ENCODE results near the gene ISOC2. TPM values are rescaled to one million over a fixed set of nuclear protein-coding genes. Genes with fewer than 3 reads are reported as not detected.

The ISOC2 gene
- total RNA-seq, 3 donors from 2014 or later (not counting 1 experiment from before 2014, with no cell fraction given): 7.2 to 12.4 (median 9.5) TPM

DNA sequence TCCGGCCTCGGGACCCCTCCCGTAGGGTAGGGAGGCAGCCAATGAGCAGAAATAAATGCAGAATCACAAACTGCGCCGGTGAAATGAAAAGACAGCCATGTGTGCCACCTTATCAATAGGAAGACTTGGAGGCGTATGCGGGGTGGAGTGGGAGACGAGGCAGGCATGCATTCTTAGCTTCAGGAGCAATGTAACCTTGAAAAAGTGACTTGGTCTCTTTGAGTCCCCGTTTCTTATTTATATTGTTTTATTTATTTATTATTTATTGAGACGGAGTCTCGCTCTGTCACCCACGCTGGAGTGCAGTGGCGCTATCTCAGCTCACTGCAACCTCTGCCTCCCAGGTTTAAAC, 42.8 kb upstream of the ISOC2 start:
- Mint-ChIP-seq H3K4me1 (peaks cover 13 to 14% of the 10 kb centered on the region in 2 donors), H3K36me3 (no peaks in the 10 kb centered on the region), H3K9me3 (no peaks in the 10 kb centered on the region), H3K27me3 (ENCODE audit: low read depth in 2 of 2) (peaks cover 0 to 3% of the 10 kb centered on the region in 2 donors), H3K27ac (peak overlapping the region; percentile 89 to 90), H3K4me3 (no peak overlapping the region)
- TF ChIP-seq, protein P1, sequence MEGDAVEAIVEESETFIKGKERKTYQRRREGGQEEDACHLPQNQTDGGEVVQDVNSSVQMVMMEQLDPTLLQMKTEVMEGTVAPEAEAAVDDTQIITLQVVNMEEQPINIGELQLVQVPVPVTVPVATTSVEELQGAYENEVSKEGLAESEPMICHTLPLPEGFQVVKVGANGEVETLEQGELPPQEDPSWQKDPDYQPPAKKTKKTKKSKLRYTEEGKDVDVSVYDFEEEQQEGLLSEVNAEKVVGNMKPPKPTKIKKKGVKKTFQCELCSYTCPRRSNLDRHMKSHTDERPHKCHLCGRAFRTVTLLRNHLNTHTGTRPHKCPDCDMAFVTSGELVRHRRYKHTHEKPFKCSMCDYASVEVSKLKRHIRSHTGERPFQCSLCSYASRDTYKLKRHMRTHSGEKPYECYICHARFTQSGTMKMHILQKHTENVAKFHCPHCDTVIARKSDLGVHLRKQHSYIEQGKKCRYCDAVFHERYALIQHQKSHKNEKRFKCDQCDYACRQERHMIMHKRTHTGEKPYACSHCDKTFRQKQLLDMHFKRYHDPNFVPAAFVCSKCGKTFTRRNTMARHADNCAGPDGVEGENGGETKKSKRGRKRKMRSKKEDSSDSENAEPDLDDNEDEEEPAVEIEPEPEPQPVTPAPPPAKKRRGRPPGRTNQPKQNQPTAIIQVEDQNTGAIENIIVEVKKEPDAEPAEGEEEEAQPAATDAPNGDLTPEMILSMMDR (IDR thresholded peaks at IDR 0.05): peak; percentile 18
- Histone ChIP-seq H3K27ac (ENCODE audit: low read length) (peak overlapping the region; percentile 87), H3K4me1 (ENCODE audit: control insufficient read depth, insufficient read depth, low read length) (peaks cover 14% of the 10 kb centered on the region), H3K36me3 (ENCODE audit: control insufficient read depth, insufficient read depth, low read length) (no peaks in the 10 kb centered on the region), H3K27me3 (ENCODE audit: control insufficient read depth, insufficient read depth, low read length) (no peaks in the 10 kb centered on the region), H3K4me3 (ENCODE audit: low read length) (peak overlapping the region; percentile 54), H3K9me3 (ENCODE audit: control insufficient read depth, insufficient read depth, low read length) (no peaks in the 10 kb centered on the region)
- ATAC-seq: no peak
- DNase-seq: no peak
- intact Hi-C loops (cut with micrococcal nuclease): loop anchor here (1.0 to 5.0 kb wide), 4 partner anchors 37 to 363 kb away; no protein-coding TSS in a partner anchor
- WGBS (ENCODE audit: insufficient coverage): 30% methylated on average over 12 of the region's 13 CpGs

DNA sequence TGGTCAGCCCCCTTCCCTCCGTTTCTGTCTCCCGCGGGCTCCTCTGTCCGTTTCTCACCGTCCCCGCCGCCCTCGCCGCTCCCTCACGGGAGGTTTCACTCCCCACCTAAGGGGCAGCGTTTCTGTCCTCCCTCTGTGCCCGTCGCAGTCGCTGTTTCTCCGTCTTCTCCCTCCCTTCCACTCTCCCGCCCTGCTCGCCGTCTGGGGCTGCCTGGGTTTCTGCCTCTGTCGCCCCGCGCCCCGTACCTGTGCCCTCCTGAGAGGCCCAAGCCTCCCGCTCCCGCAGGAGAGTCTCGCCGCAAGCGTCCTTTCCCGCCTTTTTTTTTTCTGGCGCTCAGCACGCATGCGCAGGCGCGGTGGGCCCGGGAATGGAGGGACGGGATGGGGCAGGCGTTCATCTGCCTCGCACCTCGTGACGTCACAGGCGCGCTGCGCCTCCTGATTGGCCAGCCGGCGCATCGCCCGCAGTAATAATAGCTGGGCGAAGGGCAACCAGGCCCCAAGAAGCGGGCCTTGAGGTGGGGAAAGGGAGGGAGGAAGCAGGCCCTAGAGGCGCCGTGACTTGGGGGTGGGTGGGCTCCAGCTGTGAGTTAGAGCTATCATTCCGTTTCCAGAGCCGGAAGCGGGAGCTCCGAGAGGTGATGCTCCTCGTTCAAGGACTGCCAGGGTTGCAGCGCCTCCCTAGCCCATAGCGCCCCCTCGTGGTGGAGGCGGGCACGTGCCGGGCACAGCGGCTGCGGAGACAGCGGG, 42.2 kb upstream of the ISOC2 start:
- Histone ChIP-seq H3K36me3 (ENCODE audit: control insufficient read depth, insufficient read depth, low read length) (no peaks in the 10 kb centered on the region), H3K27me3 (ENCODE audit: control insufficient read depth, insufficient read depth, low read length) (no peaks in the 10 kb centered on the region), H3K9me3 (ENCODE audit: control insufficient read depth, insufficient read depth, low read length) (no peaks in the 10 kb centered on the region), H3K27ac (ENCODE audit: low read length) (peak overlapping the region; percentile 87), H3K4me1 (ENCODE audit: control insufficient read depth, insufficient read depth, low read length) (peaks cover 14% of the 10 kb centered on the region), H3K4me3 (ENCODE audit: low read length) (peak overlapping the region; percentile 54)
- peak; percentile 94 for ATAC-seq
- no peaks in the 10 kb centered on the region for H3K36me3 Mint-ChIP-seq
- no peaks in the 10 kb centered on the region for H3K9me3 Mint-ChIP-seq
- WGBS (ENCODE audit: insufficient coverage): 10% methylated on average over 64 of the region's 64 CpGs
- DNase-seq: peak; percentile 95 to 96
- peak overlapping the region; percentile 89 to 90 for H3K27ac Mint-ChIP-seq
- intact Hi-C loops (cut with micrococcal nuclease): loop anchor here (1.0 to 5.0 kb wide), 4 partner anchors 37 to 362 kb away; no protein-coding TSS in a partner anchor
- TF ChIP-seq, protein P1 (IDR thresholded peaks at IDR 0.05): peak; percentile 98
- H3K4me3 Mint-ChIP-seq: peak overlapping the region; percentile 95
- peaks cover 13 to 14% of the 10 kb centered on the region in 2 donors for H3K4me1 Mint-ChIP-seq
- H3K27me3 Mint-ChIP-seq (ENCODE audit: low read depth in 2 of 2): peaks cover 0 to 3% of the 10 kb centered on the region in 2 donors

DNA sequence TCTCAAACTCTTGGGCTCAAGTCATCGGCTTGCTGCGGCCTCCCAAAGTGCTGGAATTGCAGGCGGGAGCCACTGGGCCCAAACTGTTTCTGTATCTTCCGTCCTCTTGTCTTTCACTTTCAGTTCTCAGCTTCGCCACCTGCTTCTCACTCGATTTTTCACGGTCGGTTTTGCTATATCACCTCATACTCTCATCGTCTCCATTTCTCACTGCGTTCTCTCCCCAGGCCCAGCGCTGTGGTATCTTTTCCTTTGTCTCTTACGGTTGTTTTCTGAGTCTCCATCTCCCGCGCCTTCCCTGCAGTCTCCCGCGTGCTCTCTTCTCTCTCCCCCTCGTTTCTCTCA, 41.7 kb upstream of the ISOC2 start:
- ATAC-seq: no peak
- peaks cover 14% of the 10 kb centered on the region for H3K4me1 ChIP-seq (ENCODE audit: control insufficient read depth, insufficient read depth, low read length)
- H3K27ac ChIP-seq (ENCODE audit: low read length): peak overlapping the region; percentile 87
- 71% methylated on average over 17 of the region's 17 CpGs for WGBS (ENCODE audit: insufficient coverage)
- no peaks in the 10 kb centered on the region for H3K27me3 ChIP-seq (ENCODE audit: control insufficient read depth, insufficient read depth, low read length)
- peak in 1 of 2 donors; percentile 47 for DNase-seq
- no peaks in the 10 kb centered on the region for H3K36me3 Mint-ChIP-seq
- intact Hi-C loops (cut with micrococcal nuclease): loop anchor here (5.0 kb wide), 2 partner anchors 211 to 291 kb away; no protein-coding TSS in a partner anchor
- peak overlapping the region; percentile 54 for H3K4me3 ChIP-seq (ENCODE audit: low read length)
- peaks cover 13 to 14% of the 10 kb centered on the region in 2 donors for H3K4me1 Mint-ChIP-seq
- no peaks in the 10 kb centered on the region for H3K9me3 ChIP-seq (ENCODE audit: control insufficient read depth, insufficient read depth, low read length)
- no peaks in the 10 kb centered on the region for H3K36me3 ChIP-seq (ENCODE audit: control insufficient read depth, insufficient read depth, low read length)
- H3K9me3 Mint-ChIP-seq: no peaks in the 10 kb centered on the region
- TF ChIP-seq, protein P1 (IDR thresholded peaks at IDR 0.05): no peak
- peak overlapping the region; percentile 89 to 90 for H3K27ac Mint-ChIP-seq
- H3K27me3 Mint-ChIP-seq (ENCODE audit: low read depth in 2 of 2): peaks cover 0 to 3% of the 10 kb centered on the region in 2 donors
- peak overlapping the region; percentile 95 for H3K4me3 Mint-ChIP-seq

Data from natural killer cell (primary cell).